ENCODE results near the gene TGFBR1.
A peak's percentile ranks its signal among the peaks of the same experiment; 100 is the strongest.

Gene TGFBR1

DNA sequence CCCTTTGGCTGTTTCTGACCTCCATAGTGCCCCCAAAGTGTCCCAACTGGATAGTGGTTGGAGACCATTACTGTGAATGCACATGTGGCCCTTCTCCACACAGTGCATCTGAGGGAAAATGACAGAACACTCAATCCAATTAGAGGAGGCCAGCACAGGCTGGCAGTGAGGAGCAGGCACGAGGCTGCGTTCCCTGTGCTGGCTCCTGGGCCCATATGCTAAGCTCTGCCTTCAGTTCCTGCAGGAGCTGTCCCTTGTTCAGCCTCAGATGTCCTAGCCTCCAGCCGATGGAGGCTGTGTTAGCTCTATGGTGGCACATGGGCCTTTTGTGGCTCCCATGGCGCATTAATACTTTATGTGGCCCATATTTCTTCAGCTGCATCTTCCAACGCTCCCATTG, 81.0 kb downstream of the TGFBR1 start:
- TF ChIP-seq, protein P1, sequence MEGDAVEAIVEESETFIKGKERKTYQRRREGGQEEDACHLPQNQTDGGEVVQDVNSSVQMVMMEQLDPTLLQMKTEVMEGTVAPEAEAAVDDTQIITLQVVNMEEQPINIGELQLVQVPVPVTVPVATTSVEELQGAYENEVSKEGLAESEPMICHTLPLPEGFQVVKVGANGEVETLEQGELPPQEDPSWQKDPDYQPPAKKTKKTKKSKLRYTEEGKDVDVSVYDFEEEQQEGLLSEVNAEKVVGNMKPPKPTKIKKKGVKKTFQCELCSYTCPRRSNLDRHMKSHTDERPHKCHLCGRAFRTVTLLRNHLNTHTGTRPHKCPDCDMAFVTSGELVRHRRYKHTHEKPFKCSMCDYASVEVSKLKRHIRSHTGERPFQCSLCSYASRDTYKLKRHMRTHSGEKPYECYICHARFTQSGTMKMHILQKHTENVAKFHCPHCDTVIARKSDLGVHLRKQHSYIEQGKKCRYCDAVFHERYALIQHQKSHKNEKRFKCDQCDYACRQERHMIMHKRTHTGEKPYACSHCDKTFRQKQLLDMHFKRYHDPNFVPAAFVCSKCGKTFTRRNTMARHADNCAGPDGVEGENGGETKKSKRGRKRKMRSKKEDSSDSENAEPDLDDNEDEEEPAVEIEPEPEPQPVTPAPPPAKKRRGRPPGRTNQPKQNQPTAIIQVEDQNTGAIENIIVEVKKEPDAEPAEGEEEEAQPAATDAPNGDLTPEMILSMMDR (IDR thresholded peaks at IDR 0.05; ENCODE audit: low read depth, low read length), result no peak
- in situ Hi-C loops (cut with HindIII; ENCODE audit: low sequenced_read_pairs), result no loop called here
- DNase-seq (ENCODE audit: low read depth, low spot score), result no peak
- no peak overlapping the region for H3K4me3 ChIP-seq (ENCODE audit: low read depth, low read length)

DNA sequence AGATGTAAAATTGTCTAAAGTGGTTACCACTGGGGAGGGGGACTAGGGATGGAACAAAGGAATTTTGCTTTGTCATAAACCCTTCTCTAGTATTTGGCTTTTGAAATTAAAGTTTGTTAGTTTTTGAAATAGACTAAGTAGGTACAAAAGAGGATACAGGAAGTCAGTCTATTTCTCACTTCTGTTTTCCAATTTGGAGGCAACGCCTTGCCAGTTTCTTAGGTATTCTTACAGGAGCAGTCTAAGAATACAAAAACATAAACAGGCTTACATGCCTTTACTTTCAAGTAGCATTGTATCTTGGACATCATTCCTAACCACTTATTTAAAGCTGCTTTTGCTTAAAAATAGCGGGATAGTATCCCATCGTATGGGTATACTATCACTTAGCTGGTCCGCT, 82.4 kb downstream of the TGFBR1 start:
- no peak overlapping the region for H3K4me3 ChIP-seq (ENCODE audit: low read depth, low read length)
- in situ Hi-C loops (cut with HindIII; ENCODE audit: low sequenced_read_pairs), result no loop called here
- TF ChIP-seq, protein P1 (IDR thresholded peaks at IDR 0.05; ENCODE audit: low read depth, low read length), result no peak
- no peak for DNase-seq (ENCODE audit: low read depth, low spot score)

DNA sequence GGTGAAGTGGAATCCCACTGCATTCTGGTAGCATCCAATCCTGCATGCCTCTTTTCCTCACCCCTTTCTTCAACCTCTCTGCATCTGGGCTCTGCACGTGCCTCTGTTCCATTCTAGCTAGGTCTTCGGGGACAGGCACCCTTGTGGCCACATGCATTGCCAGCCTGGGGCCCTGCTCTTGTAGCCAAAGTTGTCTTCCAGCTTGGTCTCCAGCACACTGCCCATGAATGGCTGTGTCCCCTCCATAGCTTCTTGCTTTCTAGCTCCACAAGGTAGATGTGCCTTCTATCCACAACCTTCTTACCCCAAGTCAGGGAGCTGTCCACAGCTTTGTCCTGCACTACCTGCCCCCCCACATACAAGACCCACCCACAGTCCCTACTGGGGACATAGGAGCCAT, 84.3 kb downstream of the TGFBR1 start:
- no peak for DNase-seq (ENCODE audit: low read depth, low spot score)
- in situ Hi-C loops (cut with HindIII; ENCODE audit: low sequenced_read_pairs), result no loop called here

DNA sequence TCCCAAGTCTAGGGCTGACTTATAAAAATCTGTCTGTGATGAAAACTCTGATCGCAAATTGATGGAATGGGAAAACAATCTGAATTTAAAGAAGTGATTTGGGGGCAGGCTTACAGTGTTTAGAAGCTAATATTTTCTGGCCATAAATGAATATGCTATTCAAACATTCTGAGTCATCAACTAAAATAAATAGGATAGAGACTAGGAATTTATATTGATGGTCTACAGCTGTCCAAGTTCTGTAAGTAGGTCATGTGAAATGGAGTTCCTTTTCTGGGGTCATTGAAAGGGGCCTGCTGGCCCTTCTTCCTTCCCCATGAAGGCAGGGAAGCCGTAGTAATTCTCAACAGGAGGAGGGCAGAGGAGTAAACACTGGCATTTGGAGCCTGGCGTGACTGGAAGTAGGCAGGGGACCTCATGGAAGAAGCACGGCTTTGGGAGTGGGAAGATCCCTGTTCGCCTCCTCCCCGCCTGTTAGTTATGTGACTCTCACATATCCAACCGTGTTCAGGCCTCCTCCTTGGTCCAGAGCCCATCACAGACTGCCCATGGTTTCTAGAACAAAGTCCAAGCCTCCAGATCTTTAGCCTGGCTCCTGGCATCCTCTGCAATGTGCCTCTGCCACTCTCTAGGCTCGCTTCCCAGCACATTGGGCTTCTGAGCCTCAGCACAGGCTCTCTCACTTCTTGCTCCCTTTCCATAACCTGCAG, 85.1 kb downstream of the TGFBR1 start:
- in situ Hi-C loops (cut with HindIII; ENCODE audit: low sequenced_read_pairs), result no loop called here
- H3K4me3 ChIP-seq (ENCODE audit: low read depth, low read length), result no peak overlapping the region
- TF ChIP-seq, protein P1 (IDR thresholded peaks at IDR 0.05; ENCODE audit: low read depth, low read length), result no peak
- no peak for DNase-seq (ENCODE audit: low read depth, low spot score)

More for the DNA sequence above, 84.3 kb downstream of the TGFBR1 start:
- H3K4me3 ChIP-seq (ENCODE audit: low read depth, low read length), result no peak overlapping the region
- TF ChIP-seq, protein P1 (IDR thresholded peaks at IDR 0.05; ENCODE audit: low read depth, low read length), result no peak

DNA sequence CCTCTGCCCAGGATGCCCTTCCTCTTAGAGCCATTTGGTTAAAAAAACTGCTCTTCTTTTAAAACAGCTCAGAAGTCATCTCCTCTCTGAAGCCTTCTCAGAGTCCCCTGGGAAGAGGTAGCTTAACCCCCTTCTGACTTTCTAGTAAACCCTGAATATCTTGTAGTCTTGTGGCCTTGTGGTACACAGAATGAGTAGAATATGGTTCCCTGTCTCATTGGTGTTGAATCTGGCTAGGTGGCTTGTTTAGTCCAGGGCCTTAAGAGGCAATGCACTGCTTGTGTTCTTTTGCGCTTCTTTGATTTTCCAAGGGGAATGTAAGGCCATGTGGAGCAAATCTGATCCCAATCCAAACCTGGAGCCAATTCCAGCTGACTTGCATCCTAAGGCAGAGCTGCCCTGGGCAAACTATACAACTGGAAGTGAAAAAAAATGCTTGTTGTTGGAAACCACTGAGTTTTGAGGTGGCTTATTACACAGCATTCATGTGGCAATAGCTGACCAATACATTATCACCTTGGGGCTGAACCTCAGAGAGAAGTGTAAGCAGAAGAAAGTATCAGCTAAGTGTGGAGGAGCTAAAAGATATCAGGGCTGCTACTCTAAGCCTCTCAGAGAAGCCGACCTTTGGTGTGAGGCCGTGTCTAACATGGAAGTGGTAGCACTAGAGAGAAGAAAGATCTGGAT, 85.8 kb downstream of the TGFBR1 start:
- TF ChIP-seq, protein P1 (IDR thresholded peaks at IDR 0.05; ENCODE audit: low read depth, low read length), result no peak
- DNase-seq (ENCODE audit: low read depth, low spot score), result no peak
- H3K4me3 ChIP-seq (ENCODE audit: low read depth, low read length), result no peak overlapping the region
- in situ Hi-C loops (cut with HindIII; ENCODE audit: low sequenced_read_pairs), result no loop called here

DNA sequence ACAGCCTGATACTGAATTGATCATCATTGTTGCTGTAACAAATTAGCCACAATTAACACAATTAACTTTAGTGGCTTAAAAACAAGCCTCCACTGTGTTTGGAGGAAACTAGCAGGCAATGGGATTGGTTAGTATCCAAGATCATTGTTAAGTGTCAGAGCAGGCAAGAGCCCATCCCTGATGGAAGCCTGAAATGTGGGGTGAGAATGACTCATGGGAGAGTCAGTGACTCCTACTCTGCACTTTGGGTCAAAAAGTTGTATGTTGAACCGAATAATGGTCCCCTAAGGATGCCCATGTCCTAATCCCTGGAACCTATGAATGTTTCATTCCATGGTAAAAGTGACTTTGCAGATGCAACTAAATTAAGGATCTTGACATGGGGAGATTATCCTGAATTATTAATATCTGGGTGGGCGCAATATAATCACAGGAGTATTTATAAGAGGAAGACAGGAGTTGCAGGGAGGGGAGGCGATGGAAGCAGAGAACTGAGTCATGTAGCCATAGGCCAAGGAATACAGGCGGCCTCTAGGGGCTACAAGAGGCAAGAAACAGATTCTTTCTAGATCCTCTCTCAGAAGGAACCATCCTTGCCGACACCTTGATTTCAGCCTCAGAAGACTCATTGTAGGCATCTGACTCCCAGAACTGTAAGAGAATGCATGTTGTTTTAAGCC, 88.0 kb downstream of the TGFBR1 start:
- TF ChIP-seq, protein P1 (IDR thresholded peaks at IDR 0.05; ENCODE audit: low read depth, low read length), result peak; percentile 39
- in situ Hi-C loops (cut with HindIII; ENCODE audit: low sequenced_read_pairs), result no loop called here
- no peak for DNase-seq (ENCODE audit: low read depth, low spot score)
- no peak overlapping the region for H3K4me3 ChIP-seq (ENCODE audit: low read depth, low read length)

Measured in astrocyte of the spinal cord (primary cell).